PC-9 (cell line): ENCODE results near the gene DIAPH3. TPM values are rescaled to one million over a fixed set of nuclear protein-coding genes. Genes with fewer than 3 reads are reported as not detected.

Experiments
- BruUV-seq: library from RNA; stranded (reverse); fragments of 400-500 nt; replicated peaks from 2 replicates; lab custom pipeline; 2021; lab: Mats Ljungman, UMichigan
- CTCF ChIA-PET: fragments of 300-600 bp; sonication (Branson Sonifier 250); formaldehyde crosslinking; loops from one replicate; lab custom pipeline; 2022; ENCODE audit warnings: antibody characterized with exemption; lab: Charles Lee
- POLR2A ChIA-PET: fragments of 300-600 bp; sonication (Branson Sonifier 250); formaldehyde crosslinking; loops from one replicate; lab custom pipeline; 2022; ENCODE audit warnings: antibody characterized with exemption; ENCODE audit not compliant: unreplicated experiment; lab: Charles Lee
- DNase-seq, 2 experiments: peaks; one replicate each; pipeline versions ENCODE4 v3.0.0 to v3.0.0-alpha.2; 2015 to 2022; ENCODE audit warnings: mixed read lengths in 1 of 2
- H2AFZ ChIP-seq: fragments of 200-600 bp; sonication (generic); 2 replicates; pipeline ENCODE4 v1.8.1; 2017; ENCODE audit warnings: antibody characterized with exemption
- H3F3A ChIP-seq: fragments of 200-600 bp; sonication (generic); 2 replicates; pipeline ENCODE4 v1.8.1; 2017; ENCODE audit warnings: antibody characterized with exemption, mild to moderate bottlenecking, low read depth; ENCODE audit not compliant: insufficient read depth
- H3K27ac ChIP-seq: fragments of 200-600 bp; sonication (generic); 2 replicates; pipeline ENCODE4 v1.6.1; 2016; ENCODE audit warnings: mixed run types
- H3K27me3 ChIP-seq: fragments of 200-600 bp; sonication (generic); 2 replicates; pipeline ENCODE4 v1.6.1; 2016; ENCODE audit warnings: low read depth, mixed run types; ENCODE audit not compliant: insufficient read depth
- H3K36me3 ChIP-seq: fragments of 200-600 bp; sonication (generic); 2 replicates; pipeline ENCODE4 v1.6.1; 2016; ENCODE audit warnings: low read depth, mixed run types
- H3K4me1 ChIP-seq: fragments of 200-600 bp; sonication (generic); replicated peaks from 2 replicates; pipeline ENCODE4 v1.6.1; 2016; ENCODE audit warnings: mixed run types; ENCODE audit not compliant: insufficient read depth
- H3K4me2 ChIP-seq: fragments of 200-600 bp; sonication (generic); 2 replicates; pipeline ENCODE4 v1.6.1; 2017; ENCODE audit warnings: mixed run types
- H3K4me3 ChIP-seq: fragments of 200-600 bp; sonication (generic); 2 replicates; pipeline ENCODE4 v1.6.1; 2016; ENCODE audit warnings: mixed run types
- H3K79me2 ChIP-seq: fragments of 200-600 bp; sonication (generic); 2 replicates; pipeline ENCODE4 v1.6.1; 2017; ENCODE audit warnings: low read depth, mixed run types
- H3K9me2 ChIP-seq: fragments of 200-600 bp; sonication (generic); 2 replicates; pipeline ENCODE4 v1.8.1; 2017; ENCODE audit warnings: mild to moderate bottlenecking; ENCODE audit not compliant: insufficient read depth
- H3K9me3 ChIP-seq: fragments of 200-600 bp; sonication (generic); 2 replicates; pipeline ENCODE4 v1.8.1; 2016; ENCODE audit warnings: low read depth; ENCODE audit not compliant: insufficient read depth
- H4K20me1 ChIP-seq: fragments of 200-600 bp; sonication (generic); 2 replicates; pipeline ENCODE4 v1.8.1; 2017; ENCODE audit not compliant: insufficient read depth
- CTCF ChIP-seq: fragments of 200-600 bp; sonication (generic); conservative IDR thresholded peaks from 2 replicates; pipeline ENCODE4 v1.6.1; 2017; ENCODE audit warnings: mixed run types, antibody characterized with exemption, mild to moderate bottlenecking, moderate library complexity
- EZH2 ChIP-seq: fragments of 200-600 bp; sonication (generic); IDR thresholded peaks from 2 replicates; pipeline ENCODE4 v1.8.0; 2017; ENCODE audit warnings: antibody characterized with exemption, low read depth
- intact Hi-C: fragments of 100-400 bp; cut with micrococcal nuclease; formaldehyde crosslinking; loops from one replicate; pipeline ENCODE4 v1.10.0; 2022; ENCODE audit not compliant: unreplicated experiment
- total RNA-seq: library from RNA; stranded (reverse); gene quantifications from 2 replicates; pipeline ENCODE4 v1.2.3, GENCODE V29; 2021

Gene DIAPH3
- total RNA-seq, 1 experiment from 2014 or later, result 39.3 TPM

- CTCF ChIA-PET, result no interaction called here
- H3K4me3 ChIP-seq, result no peak overlapping the region
- H3K4me1 ChIP-seq, result no peaks in the 10 kb centered on the region
- H2AFZ ChIP-seq, result no peak overlapping the region
- no peaks in the 10 kb centered on the region for H4K20me1 ChIP-seq
- no peak for TF ChIP-seq CTCF
- no peaks in the 10 kb centered on the region for H3K27me3 ChIP-seq
- DNase-seq, result no peak
- BruUV-seq, result no TSS peak
- H3K4me2 ChIP-seq, result no peak overlapping the region
- intact Hi-C loops, result no loop called here
- no peaks in the 10 kb centered on the region; the same call in 1 of the 2 replicates for H3K9me2 ChIP-seq
- no peak overlapping the region for H3K27ac ChIP-seq
- H3K36me3 ChIP-seq, result no peaks in the 10 kb centered on the region
- no peaks in the 10 kb centered on the region for H3K79me2 ChIP-seq
- no peaks in the 10 kb centered on the region for H3F3A ChIP-seq
- H3K9me3 ChIP-seq, result no peaks in the 10 kb centered on the region
- POLR2A ChIA-PET, result no interaction called here
These were observed 416.2 kb downstream of the DIAPH3 start for GRCh38 chr13:59747529-59747928.

- CTCF ChIA-PET, result interaction anchor here (0.6 kb wide), 1 partner anchor 136 kb away, joined by 3 read pairs; no protein-coding TSS in a partner anchor
- intact Hi-C loops, result no loop called here
- Histone ChIP-seq H3K4me1 (no peaks in the 10 kb centered on the region), H4K20me1 (no peaks in the 10 kb centered on the region), H3F3A (no peaks in the 10 kb centered on the region), H3K9me3 (no peaks in the 10 kb centered on the region), H3K27ac (no peak overlapping the region), H3K9me2 (no peaks in the 10 kb centered on the region; the same call in 1 of the 2 replicates), H3K79me2 (no peaks in the 10 kb centered on the region), H3K36me3 (no peaks in the 10 kb centered on the region), H3K27me3 (no peaks in the 10 kb centered on the region), H2AFZ (no peak overlapping the region), H3K4me3 (no peak overlapping the region), H3K4me2 (no peak overlapping the region)
- no peak for DNase-seq
- TF ChIP-seq EZH2, result no peak
- no peak for TF ChIP-seq CTCF
- no TSS peak for BruUV-seq
- POLR2A ChIA-PET, result no interaction called here
These were observed 417.3 kb downstream of the DIAPH3 start for GRCh38 chr13:59746291-59746962.

- no peaks in the 10 kb centered on the region for H3K9me3 ChIP-seq
- no peak overlapping the region for H3K27ac ChIP-seq
- no peak overlapping the region for H3K4me3 ChIP-seq
- H2AFZ ChIP-seq, result no peak overlapping the region
- no peaks in the 10 kb centered on the region for H3K27me3 ChIP-seq
- intact Hi-C loops, result no loop called here
- no TSS peak for BruUV-seq
- no peak for TF ChIP-seq CTCF
- no peak for TF ChIP-seq EZH2
- H3K4me2 ChIP-seq, result no peak overlapping the region
- no peaks in the 10 kb centered on the region; the same call in 1 of the 2 replicates for H3K9me2 ChIP-seq
- ChIA-PET POLR2A (no interaction called here), CTCF (no interaction called here)
- no peaks in the 10 kb centered on the region for H3K36me3 ChIP-seq
- H3F3A ChIP-seq, result no peaks in the 10 kb centered on the region
- no peaks in the 10 kb centered on the region for H3K4me1 ChIP-seq
- H4K20me1 ChIP-seq, result no peaks in the 10 kb centered on the region
- H3K79me2 ChIP-seq, result no peaks in the 10 kb centered on the region
- DNase-seq, result no peak
These were observed 418.3 kb downstream of the DIAPH3 start for GRCh38 chr13:59745392-59745788.
